ENCODE measurements around the gene HIVEP1. TPM values are rescaled to one million over a fixed set of nuclear protein-coding genes. Genes with fewer than 3 reads are reported as not detected.

The HIVEP1 gene
- total and polyA plus RNA-seq, 4 donors = 5.2 to 40.8 (median 16.7) TPM

DNA sequence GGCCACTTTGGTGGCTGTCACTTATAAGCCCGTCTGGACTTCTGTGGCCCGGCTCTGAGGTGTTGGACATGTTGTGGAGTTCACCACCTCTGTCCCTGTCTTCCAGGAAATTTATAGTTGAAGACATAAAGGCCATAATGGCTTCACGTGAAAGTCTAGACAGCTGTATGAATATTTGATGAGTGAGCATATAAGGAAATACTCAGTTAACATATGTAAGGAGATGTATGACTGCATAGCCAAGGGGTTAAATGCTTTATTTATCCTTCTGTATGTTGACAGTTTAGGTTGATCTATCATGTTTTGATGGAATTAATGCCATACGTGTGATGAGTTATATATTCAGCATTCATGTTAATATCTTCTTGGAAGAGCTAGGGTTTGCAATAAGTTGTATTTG is 16.1 kb downstream of the HIVEP1 start:
- no peak for DNase-seq
- ATAC-seq (ENCODE audit: low FRiP score) = no peak
- H3K9me3 ChIP-seq (ENCODE audit: control insufficient read depth, low read length) = no peaks in the 10 kb centered on the region
- peaks cover 0 to 2% of the 10 kb centered on the region in 2 donors for H3K4me1 ChIP-seq (ENCODE audit: control insufficient read depth in 1 of 2, insufficient read depth in 2 of 2, low read length in 2 of 2)
- WGBS, 2 donors = 77 to 85% methylated on average over 4 of the region's 4 CpGs
- no peaks in the 10 kb centered on the region for H3K27me3 ChIP-seq (ENCODE audit: control insufficient read depth in 1 of 2, insufficient read depth in 2 of 2, low read length in 1 of 2)
- H3K4me3 ChIP-seq (ENCODE audit: low read length in 2 of 2) = no peak overlapping the region
- H3K27ac ChIP-seq (ENCODE audit: low read depth in 1 of 2, low read length in 2 of 2) = no peak overlapping the region
- H3K36me3 ChIP-seq (ENCODE audit: control insufficient read depth in 1 of 2, insufficient read depth in 2 of 2, low read length in 1 of 2) = no peaks in the 10 kb centered on the region
- intact Hi-C loops (cut with DNase I) = loop anchor here in 1 of 2 donors (5.0 kb wide), 1 partner anchor 441 kb away; no protein-coding TSS in a partner anchor

DNA sequence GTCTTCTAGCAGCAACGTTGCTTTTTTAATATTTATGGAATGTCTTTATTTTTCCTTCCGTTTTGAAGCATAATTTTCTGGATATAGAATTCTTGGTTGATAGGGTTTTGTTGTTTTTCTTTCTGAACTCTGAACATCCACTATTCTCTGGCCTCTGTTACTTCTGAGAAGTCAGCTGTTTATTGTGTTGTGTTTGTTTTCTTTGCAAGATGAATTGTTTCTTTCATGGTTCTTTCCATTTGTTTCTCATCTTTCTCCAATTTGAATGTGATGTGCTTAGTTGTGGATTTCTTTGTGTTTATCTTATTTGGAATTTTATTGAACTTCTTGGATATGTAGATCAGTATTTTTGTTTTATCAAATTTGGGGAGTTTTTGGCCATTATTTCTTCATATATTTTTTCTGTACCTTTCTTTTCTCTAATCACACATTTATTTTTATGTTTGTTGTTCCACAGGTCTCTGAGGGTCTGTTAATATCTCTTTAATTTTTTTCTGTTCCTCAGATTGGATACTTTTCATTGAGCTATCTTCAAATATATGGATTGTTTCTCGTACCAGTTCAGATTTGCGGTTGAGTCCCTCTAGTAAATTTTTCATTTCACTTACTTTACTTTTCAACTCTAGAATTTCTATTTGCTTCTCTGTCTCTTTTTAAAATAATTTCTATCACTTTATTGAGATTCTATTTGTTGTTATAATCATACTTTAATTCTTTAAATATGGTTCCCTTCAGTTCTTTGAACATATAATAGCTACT is 18.0 kb downstream of the HIVEP1 start:
- DNase-seq (no peak), ATAC-seq (ENCODE audit: low FRiP score) (no peak)
- intact Hi-C loops (cut with DNase I) = loop anchor here in 1 of 2 donors (5.0 kb wide), 1 partner anchor 443 kb away; no protein-coding TSS in a partner anchor
- Histone ChIP-seq H3K27me3 (ENCODE audit: control insufficient read depth in 1 of 2, insufficient read depth in 2 of 2, low read length in 1 of 2) (no peaks in the 10 kb centered on the region), H3K27ac (ENCODE audit: low read depth in 1 of 2, low read length in 2 of 2) (no peak overlapping the region), H3K36me3 (ENCODE audit: control insufficient read depth in 1 of 2, insufficient read depth in 2 of 2, low read length in 1 of 2) (no peaks in the 10 kb centered on the region), H3K4me3 (ENCODE audit: low read length in 2 of 2) (no peak overlapping the region), H3K4me1 (ENCODE audit: control insufficient read depth in 1 of 2, insufficient read depth in 2 of 2, low read length in 2 of 2) (peaks cover 2 to 8% of the 10 kb centered on the region in 2 donors), H3K9me3 (ENCODE audit: control insufficient read depth, low read length) (no peaks in the 10 kb centered on the region)
- WGBS, 2 donors = 85 to 88% methylated on average over 4 of the region's 4 CpGs

DNA sequence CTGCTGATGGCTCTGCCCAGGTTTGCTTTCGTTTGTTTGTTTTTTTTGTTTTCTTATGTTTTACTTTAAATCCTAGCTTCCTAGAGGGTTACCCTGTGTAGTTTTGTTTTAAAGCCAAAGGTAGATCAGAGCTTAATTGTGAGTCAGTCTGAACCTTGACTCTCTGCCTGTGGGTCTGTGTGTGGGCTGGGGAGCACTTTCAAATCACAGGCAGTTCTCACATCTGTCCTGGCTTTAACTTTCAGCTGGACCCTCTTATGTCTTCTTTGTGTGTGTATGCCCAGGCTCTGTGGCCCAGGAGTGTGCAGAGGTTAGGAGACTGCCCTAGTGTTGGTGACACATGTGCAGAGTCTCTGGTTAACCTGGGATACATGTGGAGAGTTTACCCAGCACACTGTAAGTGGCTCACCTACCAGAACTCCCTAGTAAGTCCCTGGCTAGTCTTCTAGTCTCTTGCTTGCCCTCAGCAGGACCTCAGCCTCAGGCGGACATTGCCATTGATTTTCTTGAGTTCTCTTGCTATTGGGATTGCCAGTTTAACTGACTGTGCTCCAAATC is 19.0 kb downstream of the HIVEP1 start:
- Histone ChIP-seq H3K36me3 (ENCODE audit: control insufficient read depth in 1 of 2, insufficient read depth in 2 of 2, low read length in 1 of 2) (no peaks in the 10 kb centered on the region), H3K4me1 (ENCODE audit: control insufficient read depth in 1 of 2, insufficient read depth in 2 of 2, low read length in 2 of 2) (peaks cover 2 to 8% of the 10 kb centered on the region in 2 donors), H3K9me3 (ENCODE audit: control insufficient read depth, low read length) (no peaks in the 10 kb centered on the region), H3K27me3 (ENCODE audit: control insufficient read depth in 1 of 2, insufficient read depth in 2 of 2, low read length in 1 of 2) (no peaks in the 10 kb centered on the region), H3K4me3 (ENCODE audit: low read length in 2 of 2) (no peak overlapping the region), H3K27ac (ENCODE audit: low read depth in 1 of 2, low read length in 2 of 2) (no peak overlapping the region)
- WGBS, 2 donors = 94 to 96% methylated on average over 2 of the region's 2 CpGs
- intact Hi-C loops (cut with DNase I) = no loop called here
- DNase-seq (no peak), ATAC-seq (ENCODE audit: low FRiP score) (no peak)

DNA sequence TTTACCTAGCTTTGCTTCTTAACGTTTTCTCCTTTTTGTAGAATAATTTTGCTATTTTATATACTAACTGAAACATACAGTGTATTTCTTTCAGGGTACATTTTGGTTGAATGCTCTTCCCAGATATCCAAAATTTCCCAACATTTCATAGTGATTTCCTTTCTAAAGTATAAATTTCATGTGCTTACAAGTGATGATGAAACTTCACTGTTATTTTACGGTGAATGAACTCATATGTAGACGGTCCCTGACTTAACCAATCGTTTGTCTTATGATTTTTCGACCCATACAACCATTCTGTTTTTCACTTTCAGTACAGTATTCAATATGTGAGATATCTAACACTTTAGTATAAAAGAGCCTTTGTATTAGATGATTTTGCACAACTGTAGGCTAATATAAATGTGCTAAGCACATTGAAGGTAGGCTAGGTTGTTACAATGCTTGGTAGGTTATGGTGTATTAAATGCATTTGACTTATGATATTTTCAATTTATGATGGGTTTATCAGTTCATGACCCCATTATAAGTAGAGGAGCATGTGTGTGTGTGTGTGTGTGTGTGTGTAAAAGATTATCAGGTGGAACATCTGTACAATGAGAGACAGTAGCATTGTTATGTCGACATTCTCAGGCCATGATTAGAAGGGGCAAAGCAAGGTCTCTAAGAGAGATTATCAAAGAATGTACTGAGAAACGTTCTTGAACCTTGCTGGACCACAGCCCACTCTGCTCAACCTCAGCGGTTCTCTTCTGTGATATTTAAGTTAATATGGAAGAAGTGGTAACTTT is 20.9 kb downstream of the HIVEP1 start:
- Histone ChIP-seq H3K27ac (ENCODE audit: low read depth in 1 of 2, low read length in 2 of 2) (no peak overlapping the region), H3K36me3 (ENCODE audit: control insufficient read depth in 1 of 2, insufficient read depth in 2 of 2, low read length in 1 of 2) (no peaks in the 10 kb centered on the region), H3K9me3 (ENCODE audit: control insufficient read depth, low read length) (no peaks in the 10 kb centered on the region), H3K4me1 (ENCODE audit: control insufficient read depth in 1 of 2, insufficient read depth in 2 of 2, low read length in 2 of 2) (peaks cover 2 to 8% of the 10 kb centered on the region in 2 donors), H3K27me3 (ENCODE audit: control insufficient read depth in 1 of 2, insufficient read depth in 2 of 2, low read length in 1 of 2) (no peaks in the 10 kb centered on the region), H3K4me3 (ENCODE audit: low read length in 2 of 2) (no peak overlapping the region)
- no peak for DNase-seq
- ATAC-seq (ENCODE audit: low FRiP score) = no peak
- intact Hi-C loops (cut with DNase I) = no loop called here
- 57 to 58% methylated on average over 8 of the region's 8 CpGs for WGBS, 2 donors

DNA sequence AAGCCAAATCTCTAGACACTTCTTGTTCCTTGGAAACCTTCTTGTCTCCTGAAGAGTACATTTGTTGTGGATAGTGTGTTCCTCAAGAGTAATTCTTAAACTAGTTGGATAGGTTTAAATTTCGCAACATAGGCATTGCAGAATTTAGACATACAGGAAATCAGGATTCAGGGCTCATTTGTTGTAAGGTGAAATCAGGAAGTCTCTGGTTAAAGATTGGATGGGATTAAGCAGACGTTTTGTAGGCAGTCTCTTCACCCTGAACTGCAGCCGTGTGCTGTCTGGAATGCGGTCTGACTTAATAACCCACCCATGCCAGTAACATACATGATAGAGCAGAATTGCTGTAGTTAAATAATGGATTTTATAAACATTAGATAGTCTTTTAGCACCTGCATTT is 21.7 kb downstream of the HIVEP1 start:
- no peak overlapping the region for H3K27ac ChIP-seq (ENCODE audit: low read depth in 1 of 2, low read length in 2 of 2)
- no peak overlapping the region for H3K4me3 ChIP-seq (ENCODE audit: low read length in 2 of 2)
- no peak for ATAC-seq (ENCODE audit: low FRiP score)
- H3K4me1 ChIP-seq (ENCODE audit: control insufficient read depth in 1 of 2, insufficient read depth in 2 of 2, low read length in 2 of 2) = peaks cover 2 to 8% of the 10 kb centered on the region in 2 donors
- H3K36me3 ChIP-seq (ENCODE audit: control insufficient read depth in 1 of 2, insufficient read depth in 2 of 2, low read length in 1 of 2) = no peaks in the 10 kb centered on the region
- DNase-seq = no peak
- no peaks in the 10 kb centered on the region for H3K27me3 ChIP-seq (ENCODE audit: control insufficient read depth in 1 of 2, insufficient read depth in 2 of 2, low read length in 1 of 2)
- no peaks in the 10 kb centered on the region for H3K9me3 ChIP-seq (ENCODE audit: control insufficient read depth, low read length)
- intact Hi-C loops (cut with DNase I) = no loop called here
- WGBS, 2 donors = 29 to 31% methylated on average over 4 of the region's 4 CpGs

DNA sequence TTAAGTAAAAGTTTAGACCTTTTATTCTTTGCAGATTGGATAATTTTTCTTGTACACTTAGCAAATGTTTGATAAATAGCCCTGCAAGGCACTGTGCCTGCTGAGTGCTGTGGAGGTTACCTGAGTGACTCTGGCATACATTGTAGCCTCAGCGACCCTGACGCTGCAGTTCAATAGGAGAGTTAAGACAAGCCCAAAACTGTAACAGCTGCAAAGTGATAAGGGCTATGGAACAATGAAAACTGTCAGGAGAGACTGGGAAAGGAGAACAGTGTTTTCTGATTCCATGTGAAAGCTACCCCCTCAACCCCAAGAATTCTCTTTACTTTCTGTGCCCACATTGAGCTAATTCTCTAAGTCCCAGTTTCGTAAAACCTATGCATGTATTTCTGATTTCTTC is 22.2 kb downstream of the HIVEP1 start:
- intact Hi-C loops (cut with DNase I) = no loop called here

DNA sequence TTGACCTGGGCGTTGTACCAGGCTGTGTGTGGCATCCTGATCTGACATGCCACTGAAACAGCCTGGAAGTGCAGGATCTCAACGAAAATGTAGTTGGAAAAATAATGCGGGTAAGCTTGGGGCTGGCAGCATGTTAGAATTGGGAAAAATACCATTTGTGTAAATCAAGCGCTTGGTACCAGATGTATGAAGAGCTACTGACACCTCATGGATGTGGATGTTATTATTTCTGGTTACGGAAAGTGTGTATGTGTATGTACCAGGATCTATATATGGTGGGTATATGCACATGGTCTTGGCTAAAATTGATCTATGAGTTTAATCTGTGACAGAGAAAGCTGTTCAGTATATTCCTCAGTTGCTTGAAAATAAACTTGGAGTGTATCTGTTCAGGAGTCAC is 22.7 kb downstream of the HIVEP1 start:
- ATAC-seq (ENCODE audit: low FRiP score) = no peak
- H3K27ac ChIP-seq (ENCODE audit: low read depth in 1 of 2, low read length in 2 of 2) = no peak overlapping the region
- H3K27me3 ChIP-seq (ENCODE audit: control insufficient read depth in 1 of 2, insufficient read depth in 2 of 2, low read length in 1 of 2) = no peaks in the 10 kb centered on the region
- H3K4me1 ChIP-seq (ENCODE audit: control insufficient read depth in 1 of 2, insufficient read depth in 2 of 2, low read length in 2 of 2) = peaks cover 2 to 8% of the 10 kb centered on the region in 2 donors
- no peaks in the 10 kb centered on the region for H3K9me3 ChIP-seq (ENCODE audit: control insufficient read depth, low read length)
- H3K4me3 ChIP-seq (ENCODE audit: low read length in 2 of 2) = no peak overlapping the region
- intact Hi-C loops (cut with DNase I) = no loop called here
- H3K36me3 ChIP-seq (ENCODE audit: control insufficient read depth in 1 of 2, insufficient read depth in 2 of 2, low read length in 1 of 2) = no peaks in the 10 kb centered on the region
- 32 to 40% methylated on average over 5 of the region's 5 CpGs for WGBS, 2 donors
- no peak for DNase-seq

More for the DNA sequence above, 22.2 kb downstream of the HIVEP1 start:
- Histone ChIP-seq H3K36me3 (ENCODE audit: control insufficient read depth in 1 of 2, insufficient read depth in 2 of 2, low read length in 1 of 2) (no peaks in the 10 kb centered on the region), H3K9me3 (ENCODE audit: control insufficient read depth, low read length) (no peaks in the 10 kb centered on the region), H3K4me3 (ENCODE audit: low read length in 2 of 2) (no peak overlapping the region), H3K27ac (ENCODE audit: low read depth in 1 of 2, low read length in 2 of 2) (no peak overlapping the region), H3K27me3 (ENCODE audit: control insufficient read depth in 1 of 2, insufficient read depth in 2 of 2, low read length in 1 of 2) (no peaks in the 10 kb centered on the region), H3K4me1 (ENCODE audit: control insufficient read depth in 1 of 2, insufficient read depth in 2 of 2, low read length in 2 of 2) (peaks cover 2 to 8% of the 10 kb centered on the region in 2 donors)
- no peak for ATAC-seq (ENCODE audit: low FRiP score)
- no peak for DNase-seq
- WGBS, 2 donors = 18 to 42% methylated on average over 3 of the region's 3 CpGs

DNA sequence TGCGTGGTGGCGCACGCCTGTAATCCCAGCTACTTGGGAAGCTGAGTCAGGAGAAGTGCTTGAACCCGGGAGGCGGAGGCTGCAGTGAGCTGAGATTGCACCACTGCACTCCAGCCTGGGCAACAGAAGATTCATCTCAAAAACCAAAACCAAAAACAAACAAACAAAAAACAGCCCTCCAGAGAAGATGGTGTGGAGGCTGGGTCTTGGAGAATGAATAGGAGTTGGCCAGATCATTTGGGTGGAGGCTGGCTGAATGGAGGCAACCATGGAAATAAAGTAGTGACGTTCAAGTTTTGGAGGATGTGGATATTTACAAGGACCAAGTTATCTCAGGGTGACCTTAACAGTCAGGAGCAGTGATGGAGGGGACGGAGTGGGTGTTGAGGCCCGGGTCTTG is 24.7 kb downstream of the HIVEP1 start:
- Histone ChIP-seq H3K27me3 (ENCODE audit: control insufficient read depth in 1 of 2, insufficient read depth in 2 of 2, low read length in 1 of 2) (no peaks in the 10 kb centered on the region), H3K4me1 (ENCODE audit: control insufficient read depth in 1 of 2, insufficient read depth in 2 of 2, low read length in 2 of 2) (peaks cover 2 to 8% of the 10 kb centered on the region in 2 donors), H3K4me3 (ENCODE audit: low read length in 2 of 2) (no peak overlapping the region), H3K36me3 (ENCODE audit: control insufficient read depth in 1 of 2, insufficient read depth in 2 of 2, low read length in 1 of 2) (no peaks in the 10 kb centered on the region), H3K27ac (ENCODE audit: low read depth in 1 of 2, low read length in 2 of 2) (no peak overlapping the region), H3K9me3 (ENCODE audit: control insufficient read depth, low read length) (no peaks in the 10 kb centered on the region)
- ATAC-seq (ENCODE audit: low FRiP score) = no peak
- WGBS, 2 donors = 91 to 93% methylated on average over 8 of the region's 8 CpGs
- no peak for DNase-seq
- intact Hi-C loops (cut with DNase I) = no loop called here
